GM23248 (cell line): ENCODE results near the gene HIVEP3.

Experiments
- EZH2 ChIP-seq: fragments of 200-600 bp; sonication (generic); IDR thresholded peaks from 2 replicates; pipeline ENCODE4 v1.6.1; 2018; ENCODE audit warnings: antibody characterized with exemption, mild to moderate bottlenecking; ENCODE audit not compliant: insufficient read depth, poor library complexity, severe bottlenecking
- EZH2phosphoT487 ChIP-seq: fragments of 200-600 bp; sonication (generic); IDR thresholded peaks from 2 replicates; pipeline ENCODE4 v1.6.1; 2018; ENCODE audit warnings: antibody characterized with exemption, moderate library complexity, mild to moderate bottlenecking, low read depth; ENCODE audit not compliant: insufficient read depth

- TF ChIP-seq EZH2, result no peak
- no peak for TF ChIP-seq EZH2phosphoT487
These were observed 425.6 kb downstream of the HIVEP3 start for GRCh38 chr1:41493117-41493536.
